Activated T-helper 1 cell treated with anti-CD3 and anti-CD28 coated beads, Interleukin-12 subunit alpha, Interleukin-12 subunit beta, Interleukin-2, Interleukin-4 antibody, amounts not matched to agents 30 ng/mL and 10 ng/mL and 1 ng/mL, durations not matched to agents 14 hours and 24 hours and 36 hours (primary cell): ENCODE measurements around the gene SPTBN1. TPM values are rescaled to one million over a fixed set of nuclear protein-coding genes. Genes with fewer than 3 reads are reported as not detected.
A peak's percentile ranks its signal among the peaks of the same experiment; 100 is the strongest.

Experiments
- DNase-seq: peaks from one replicate; pipeline ENCODE4 v3.0.0; 2021; ENCODE audit warnings: low spot score
- H3K27ac Mint-ChIP-seq: one replicate; pipeline ENCODE4 v1.8.0; 2021; ENCODE audit warnings: mild to moderate bottlenecking, mixed read lengths
- H3K27me3 Mint-ChIP-seq: one replicate; pipeline ENCODE4 v1.8.0; 2022; ENCODE audit warnings: mild to moderate bottlenecking, moderate library complexity, mixed read lengths; ENCODE audit not compliant: insufficient read depth
- H3K36me3 Mint-ChIP-seq: one replicate; pipeline ENCODE4 v1.8.0; 2021; ENCODE audit warnings: low read depth, mixed read lengths
- H3K4me1 Mint-ChIP-seq: one replicate; pipeline ENCODE4 v1.8.0; 2021; ENCODE audit warnings: low read depth, mixed read lengths
- H3K4me3 Mint-ChIP-seq: one replicate; pipeline ENCODE4 v1.8.0; 2021; ENCODE audit warnings: mild to moderate bottlenecking, moderate library complexity, mixed read lengths
- H3K9me3 Mint-ChIP-seq: one replicate; pipeline ENCODE4 v1.8.0; 2021; ENCODE audit warnings: mixed read lengths
- intact Hi-C: fragments of 100-400 bp; cut with micrococcal nuclease; formaldehyde crosslinking; loops from one replicate; pipeline ENCODE4 v1.15.1; 2024
- total RNA-seq: library from RNA; stranded (reverse); gene quantifications from 2 replicates; pipeline ENCODE4 v1.2.3, GENCODE V29; 2022

Gene SPTBN1
- total RNA-seq, 1 donor from 2014 or later: 64.2 TPM

GRCh38 chr2:54676656-54677055, 220.5 kb downstream of the SPTBN1 start:
- Mint-ChIP-seq H3K27me3 (peaks cover 31% of the 10 kb centered on the region), H3K27ac (no peak overlapping the region), H3K9me3 (no peaks in the 10 kb centered on the region), H3K36me3 (no peaks in the 10 kb centered on the region), H3K4me1 (peaks cover 62% of the 10 kb centered on the region), H3K4me3 (no peak overlapping the region)
- intact Hi-C loops: no loop called here
- DNase-seq: no peak

- no peak for DNase-seq
- intact Hi-C loops: no loop called here
- peaks cover 55% of the 10 kb centered on the region for H3K4me1 Mint-ChIP-seq
- peaks cover 31% of the 10 kb centered on the region for H3K27me3 Mint-ChIP-seq
- H3K4me3 Mint-ChIP-seq: no peak overlapping the region
- H3K27ac Mint-ChIP-seq: no peak overlapping the region
- no peaks in the 10 kb centered on the region for H3K9me3 Mint-ChIP-seq
- no peaks in the 10 kb centered on the region for H3K36me3 Mint-ChIP-seq
Observed at GRCh38 chr2:54677476-54678265, 221.5 kb downstream of the SPTBN1 start.

- peaks cover 35% of the 10 kb centered on the region for H3K27me3 Mint-ChIP-seq
- peaks cover 55% of the 10 kb centered on the region for H3K4me1 Mint-ChIP-seq
- intact Hi-C loops: no loop called here
- H3K36me3 Mint-ChIP-seq: no peaks in the 10 kb centered on the region
- H3K9me3 Mint-ChIP-seq: no peaks in the 10 kb centered on the region
- no peak overlapping the region for H3K4me3 Mint-ChIP-seq
- no peak for DNase-seq
- no peak overlapping the region for H3K27ac Mint-ChIP-seq
Observed at GRCh38 chr2:54678719-54679118, 222.6 kb downstream of the SPTBN1 start.

GRCh38 chr2:54680397-54681041, 224.4 kb downstream of the SPTBN1 start:
- Mint-ChIP-seq H3K27ac (peak overlapping the region; percentile 65), H3K27me3 (peaks cover 33% of the 10 kb centered on the region), H3K9me3 (no peaks in the 10 kb centered on the region), H3K4me1 (peaks cover 59% of the 10 kb centered on the region), H3K36me3 (no peaks in the 10 kb centered on the region), H3K4me3 (peak overlapping the region; percentile 78)
- intact Hi-C loops: loop anchor here (1.0 to 5.0 kb wide), 10 partner anchors 7 to 632 kb away; partner anchors contain the start of gene EML6
- DNase-seq: peak; percentile 39

- peak overlapping the region; percentile 8 for H3K4me3 Mint-ChIP-seq
- peak overlapping the region; percentile 36 for H3K27ac Mint-ChIP-seq
- no peaks in the 10 kb centered on the region for H3K36me3 Mint-ChIP-seq
- H3K4me1 Mint-ChIP-seq: peaks cover 57% of the 10 kb centered on the region
- intact Hi-C loops: loop anchor here (1.0 to 5.0 kb wide), 3 partner anchors 8 to 631 kb away; no protein-coding TSS in a partner anchor
- no peak for DNase-seq
- no peaks in the 10 kb centered on the region for H3K9me3 Mint-ChIP-seq
- H3K27me3 Mint-ChIP-seq: peaks cover 33% of the 10 kb centered on the region
Observed at GRCh38 chr2:54681416-54681815, 225.3 kb downstream of the SPTBN1 start.

- intact Hi-C loops: loop anchor here (5.0 kb wide), 1 partner anchor 629 kb away; no protein-coding TSS in a partner anchor
- Mint-ChIP-seq H3K27me3 (peaks cover 26% of the 10 kb centered on the region), H3K36me3 (no peaks in the 10 kb centered on the region), H3K9me3 (no peaks in the 10 kb centered on the region), H3K4me1 (peaks cover 60% of the 10 kb centered on the region), H3K27ac (no peak overlapping the region), H3K4me3 (no peak overlapping the region)
- DNase-seq: no peak
Observed at GRCh38 chr2:54683596-54683995, 227.5 kb downstream of the SPTBN1 start.

- DNase-seq: no peak
- Mint-ChIP-seq H3K27ac (no peak overlapping the region), H3K4me1 (peaks cover 57% of the 10 kb centered on the region), H3K4me3 (no peak overlapping the region), H3K36me3 (no peaks in the 10 kb centered on the region), H3K27me3 (peaks cover 34% of the 10 kb centered on the region), H3K9me3 (no peaks in the 10 kb centered on the region)
- intact Hi-C loops: no loop called here
Observed at GRCh38 chr2:54685263-54685775, 229.2 kb downstream of the SPTBN1 start.

GRCh38 chr2:54687595-54688152, 231.5 kb downstream of the SPTBN1 start:
- peak overlapping the region; percentile 20 for H3K4me3 Mint-ChIP-seq
- intact Hi-C loops: loop anchor here (1.0 kb wide), 1 partner anchor 7 kb away; no protein-coding TSS in a partner anchor
- H3K27me3 Mint-ChIP-seq: peaks cover 37% of the 10 kb centered on the region
- H3K27ac Mint-ChIP-seq: no peak overlapping the region
- H3K9me3 Mint-ChIP-seq: no peaks in the 10 kb centered on the region
- peaks cover 2% of the 10 kb centered on the region for H3K36me3 Mint-ChIP-seq
- H3K4me1 Mint-ChIP-seq: peaks cover 40% of the 10 kb centered on the region
- no peak for DNase-seq

- peaks cover 33% of the 10 kb centered on the region for H3K27me3 Mint-ChIP-seq
- H3K4me3 Mint-ChIP-seq: no peak overlapping the region
- no peaks in the 10 kb centered on the region for H3K9me3 Mint-ChIP-seq
- intact Hi-C loops: no loop called here
- DNase-seq: no peak
- H3K36me3 Mint-ChIP-seq: peaks cover 2% of the 10 kb centered on the region
- peaks cover 21% of the 10 kb centered on the region for H3K4me1 Mint-ChIP-seq
- no peak overlapping the region for H3K27ac Mint-ChIP-seq
Observed at GRCh38 chr2:54691445-54692135, 235.5 kb downstream of the SPTBN1 start.

GRCh38 chr2:54692556-54692955, 236.4 kb downstream of the SPTBN1 start:
- no peak overlapping the region for H3K27ac Mint-ChIP-seq
- no peaks in the 10 kb centered on the region for H3K9me3 Mint-ChIP-seq
- H3K36me3 Mint-ChIP-seq: peaks cover 2% of the 10 kb centered on the region
- H3K27me3 Mint-ChIP-seq: peaks cover 30% of the 10 kb centered on the region
- no peak overlapping the region for H3K4me3 Mint-ChIP-seq
- intact Hi-C loops: no loop called here
- no peak for DNase-seq
- H3K4me1 Mint-ChIP-seq: peaks cover 13% of the 10 kb centered on the region

- Mint-ChIP-seq H3K27me3 (peaks cover 24% of the 10 kb centered on the region), H3K4me1 (no peaks in the 10 kb centered on the region), H3K36me3 (peaks cover 2% of the 10 kb centered on the region), H3K9me3 (no peaks in the 10 kb centered on the region), H3K4me3 (no peak overlapping the region), H3K27ac (no peak overlapping the region)
- DNase-seq: no peak
- intact Hi-C loops: no loop called here
Observed at GRCh38 chr2:54695378-54695777, 239.3 kb downstream of the SPTBN1 start.

GRCh38 chr2:54697934-54698333, 241.8 kb downstream of the SPTBN1 start:
- DNase-seq: no peak
- Mint-ChIP-seq H3K27ac (no peak overlapping the region), H3K36me3 (no peaks in the 10 kb centered on the region), H3K9me3 (no peaks in the 10 kb centered on the region), H3K4me3 (no peak overlapping the region), H3K4me1 (no peaks in the 10 kb centered on the region), H3K27me3 (peaks cover 44% of the 10 kb centered on the region)
- intact Hi-C loops: no loop called here
